Astrocyte of the spinal cord (primary cell): ENCODE measurements around the gene CYP2U1.

ENCODE experiments used
- DNase-seq: peaks from one replicate; pipeline ENCODE4 v3.0.0; 2011; ENCODE audit warnings: low read depth, low spot score
- H3K4me3 ChIP-seq: 2 replicates; pipeline ENCODE4 v1.5.1; 2011; ENCODE audit warnings: low read depth, mild to moderate bottlenecking, low read length, moderate library complexity
- CTCF ChIP-seq: IDR thresholded peaks from 2 replicates; pipeline ENCODE4 v1.5.1; 2012; ENCODE audit warnings: low read depth, mild to moderate bottlenecking, low read length, inconsistent platforms
- in situ Hi-C: cut with HindIII; loops from 2 replicates; pipeline ENCODE4 v1.10.0; 2017; ENCODE audit warnings: low sequenced_read_pairs

The CYP2U1 gene

DNA sequence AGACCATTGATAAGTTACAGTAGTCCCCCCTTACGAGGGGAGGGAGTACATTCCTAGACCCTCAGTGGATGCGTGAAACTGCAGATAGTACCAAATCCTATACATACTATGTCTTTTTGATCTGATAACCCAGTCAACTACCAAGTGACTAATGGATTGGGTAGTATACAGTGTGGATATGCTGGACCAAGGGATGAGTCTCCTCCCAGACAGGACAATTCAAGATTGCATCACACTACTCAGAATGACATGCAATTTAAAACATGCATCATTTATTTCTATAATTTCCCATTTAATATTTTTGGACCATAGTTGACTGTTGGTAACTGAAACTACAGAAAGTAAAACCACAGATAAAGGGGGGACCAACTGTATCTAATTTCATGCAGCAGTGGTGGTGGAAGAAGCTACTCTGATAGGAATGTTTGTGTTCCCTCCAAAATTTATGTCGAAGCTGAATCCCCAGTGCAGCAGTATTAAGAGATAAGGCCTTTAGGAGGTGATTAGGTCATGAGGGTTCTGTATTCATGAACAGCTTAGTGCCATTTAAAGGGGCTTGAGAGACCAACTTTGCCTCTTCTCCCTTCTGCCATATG, 70.3 kb downstream of the CYP2U1 start:
- TF ChIP-seq CTCF: no peak
- in situ Hi-C loops: no loop called here
- H3K4me3 ChIP-seq: no peak overlapping the region
- no peak for DNase-seq
